Activated CD4-positive, alpha-beta T cell treated with anti-CD3 and anti-CD28 coated beads for 36 hours (primary cell): ENCODE data around the gene LARP4B. TPM values are rescaled to one million over a fixed set of nuclear protein-coding genes. Genes with fewer than 3 reads are reported as not detected.

ENCODE experiments used
- ATAC-seq: fragments of 200-7000 bp; cut with Tn5 transposase; one replicate; pipeline ENCODE4 v1.10.0; 2021; ENCODE audit warnings: mild to moderate bottlenecking, moderate library complexity
- CTCF ChIA-PET: fragments of 350-600 bp; sonication (Branson Sonifier 250); formaldehyde crosslinking; loops from one replicate; lab custom pipeline; 2021; ENCODE audit warnings: antibody characterized with exemption; lab: Charles Lee
- POLR2A ChIA-PET: fragments of 350-600 bp; sonication (Branson Sonifier 250); formaldehyde crosslinking; loops from one replicate; lab custom pipeline; 2021; ENCODE audit warnings: antibody characterized with exemption, inconsistent platforms; lab: Charles Lee
- DNase-seq: peaks from one replicate; pipeline ENCODE4 v3.0.0-alpha.2; 2020
- H3K27ac Mint-ChIP-seq: one replicate; pipeline ENCODE4 v1.8.0; 2021; ENCODE audit warnings: mixed read lengths
- H3K27me3 Mint-ChIP-seq: one replicate; pipeline ENCODE4 v1.8.0; 2021; ENCODE audit warnings: mixed read lengths
- H3K36me3 Mint-ChIP-seq: one replicate; pipeline ENCODE4 v1.8.0; 2021; ENCODE audit warnings: low read depth, mixed read lengths
- H3K4me1 Mint-ChIP-seq: one replicate; pipeline ENCODE4 v1.8.0; 2021; ENCODE audit warnings: mixed read lengths
- H3K4me3 Mint-ChIP-seq: one replicate; pipeline ENCODE4 v1.8.0; 2021; ENCODE audit warnings: mild to moderate bottlenecking, moderate library complexity, mixed read lengths
- H3K9me3 Mint-ChIP-seq: one replicate; pipeline ENCODE4 v1.8.0; 2021; ENCODE audit warnings: low read depth, mixed read lengths
- intact Hi-C, 2 experiments: fragments of 100-400 bp; cut with DNase I in 1 of 2; cut with micrococcal nuclease in 1 of 2; formaldehyde crosslinking; loops; one replicate each; pipeline versions ENCODE4 v1.14.2 to v1.15.1; 2022 to 2024; cut with DNase I, micrococcal nuclease
- total RNA-seq, 2 experiments: library from RNA; stranded (reverse); gene quantifications; one replicate each; pipeline ENCODE4 v1.2.3, GENCODE V29; 2021

The LARP4B gene
- total RNA-seq, 2 experiments from 2014 or later = 88.2 to 97.5 TPM

- Mint-ChIP-seq H3K27ac (no peak overlapping the region), H3K4me3 (no peak overlapping the region), H3K4me1 (peaks cover 4% of the 10 kb centered on the region), H3K9me3 (no peaks in the 10 kb centered on the region), H3K27me3 (peaks cover 7% of the 10 kb centered on the region), H3K36me3 (no peaks in the 10 kb centered on the region)
- intact Hi-C loops = loop anchor here in 1 of 2 experiments (2.0 kb wide), 1 partner anchor 279 kb away; no protein-coding TSS in a partner anchor
- ChIA-PET CTCF (no interaction called here), POLR2A (no interaction called here)
- ATAC-seq = no peak
- no peak for DNase-seq
Measured at GRCh38 chr10:789831-790701, 141.4 kb downstream of the LARP4B start.

DNA sequence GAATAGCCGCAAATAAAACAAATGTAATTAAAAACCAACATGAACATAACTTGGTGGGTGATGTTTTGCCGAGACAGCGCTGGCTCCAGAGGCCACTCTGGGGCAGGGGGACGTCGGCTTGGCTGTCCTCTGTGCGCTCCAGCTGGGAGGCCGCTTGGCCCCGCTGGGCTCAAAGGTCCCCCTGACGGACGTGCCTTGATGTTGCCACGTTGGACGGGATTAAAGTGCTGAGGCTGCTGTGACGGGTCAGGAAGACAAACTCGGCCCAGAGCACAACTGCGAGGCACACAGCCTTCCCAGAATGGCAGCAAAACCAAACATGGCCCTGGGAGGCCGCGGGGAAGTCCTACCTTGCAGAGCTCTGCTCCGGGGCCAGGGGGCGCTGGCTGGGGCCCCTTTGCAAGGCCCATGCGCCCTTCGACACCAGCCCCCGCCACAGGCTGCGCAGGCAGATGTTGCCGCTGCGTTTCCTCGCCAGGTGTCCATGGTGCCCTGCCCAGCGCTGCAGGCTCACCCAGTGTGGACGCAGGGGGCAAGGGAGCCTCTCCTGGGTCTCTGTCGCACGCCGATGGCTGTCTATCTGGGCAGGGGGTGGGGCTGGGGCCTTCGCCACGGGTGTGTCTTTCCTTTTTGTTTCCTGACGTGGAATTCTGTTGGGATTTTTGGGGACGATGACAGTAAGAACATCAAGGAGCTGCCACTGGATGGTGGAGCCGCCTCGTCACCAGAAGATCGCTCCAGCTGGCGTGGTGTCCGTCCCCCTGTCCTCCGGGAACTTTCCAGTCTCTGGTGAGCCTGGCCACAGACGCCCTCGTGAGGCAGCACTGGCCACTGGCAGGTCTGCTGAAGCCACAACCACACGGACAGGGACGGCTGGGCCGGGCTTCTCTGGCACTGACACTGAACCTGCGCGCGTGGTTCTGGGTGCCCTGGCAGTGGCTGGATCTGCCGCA, 142.4 kb downstream of the LARP4B start:
- peaks cover 7% of the 10 kb centered on the region for H3K27me3 Mint-ChIP-seq
- ATAC-seq = peak; percentile 57
- ChIA-PET POLR2A (no interaction called here), CTCF (interaction anchor here (0.6 to 0.8 kb wide), 2 partner anchors 243 to 276 kb away, joined by 3 read pairs; no protein-coding TSS in a partner anchor)
- no peak overlapping the region for H3K27ac Mint-ChIP-seq
- peak; percentile 73 for DNase-seq
- intact Hi-C loops = loop anchor here in 1 of 2 experiments (2.0 kb wide), 1 partner anchor 278 kb away; no protein-coding TSS in a partner anchor
- H3K4me1 Mint-ChIP-seq = peaks cover 4% of the 10 kb centered on the region
- no peaks in the 10 kb centered on the region for H3K9me3 Mint-ChIP-seq
- H3K4me3 Mint-ChIP-seq = peak overlapping the region; percentile 51
- H3K36me3 Mint-ChIP-seq = no peaks in the 10 kb centered on the region

- no peak overlapping the region for H3K4me3 Mint-ChIP-seq
- ATAC-seq (no peak), DNase-seq (no peak)
- no peak overlapping the region for H3K27ac Mint-ChIP-seq
- H3K9me3 Mint-ChIP-seq = no peaks in the 10 kb centered on the region
- H3K27me3 Mint-ChIP-seq = peaks cover 7% of the 10 kb centered on the region
- ChIA-PET POLR2A (no interaction called here), CTCF (interaction anchor here (0.6 to 0.8 kb wide), 2 partner anchors 275 to 623 kb away, joined by 3 read pairs; no protein-coding TSS in a partner anchor)
- no peaks in the 10 kb centered on the region for H3K36me3 Mint-ChIP-seq
- peaks cover 4% of the 10 kb centered on the region for H3K4me1 Mint-ChIP-seq
- intact Hi-C loops = loop anchor here in 1 of 2 experiments (2.0 kb wide), 1 partner anchor 277 kb away; no protein-coding TSS in a partner anchor
Measured at GRCh38 chr10:787933-788651, 143.4 kb downstream of the LARP4B start.

DNA sequence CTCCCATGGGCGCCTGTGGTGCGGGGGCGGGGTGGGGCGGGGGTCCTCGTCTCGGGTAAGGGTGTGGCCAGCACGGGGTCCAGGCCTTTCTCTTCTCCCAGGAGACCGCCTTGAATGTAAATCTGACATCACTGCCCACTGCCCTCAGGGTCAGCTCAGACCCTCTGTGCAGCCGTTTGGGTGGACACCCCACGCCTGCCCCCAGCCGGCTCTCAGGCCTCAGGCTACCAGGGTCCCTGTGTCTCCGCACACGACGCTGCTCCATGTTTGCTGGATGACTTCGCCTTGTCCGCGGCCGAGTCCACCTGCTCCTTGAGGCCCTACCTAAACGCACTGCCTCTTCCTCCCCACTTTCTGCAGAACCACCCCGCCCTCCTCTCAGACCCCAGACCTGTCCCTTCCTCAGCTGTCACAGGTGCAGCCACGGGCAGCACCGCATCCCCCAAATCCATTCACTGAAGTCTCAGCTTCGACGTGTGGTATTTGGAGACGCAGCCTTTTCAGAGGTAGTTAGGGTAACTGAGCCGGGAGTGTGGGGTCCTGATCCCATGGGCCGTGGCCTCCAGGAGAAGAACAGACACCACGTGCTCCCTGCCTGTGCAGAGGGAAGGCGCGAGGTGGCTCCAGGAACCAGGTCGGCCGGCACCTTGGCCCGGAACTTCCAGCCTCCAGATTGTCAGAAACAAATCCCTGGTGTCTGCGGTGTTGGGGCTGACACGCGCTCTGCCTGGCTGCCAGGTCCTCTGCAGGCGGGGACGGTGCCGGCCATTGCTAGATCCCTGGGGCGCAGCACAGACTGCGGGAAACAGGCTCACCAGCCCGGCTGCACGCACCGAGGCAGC, 144.7 kb downstream of the LARP4B start:
- no peak overlapping the region for H3K27ac Mint-ChIP-seq
- H3K4me3 Mint-ChIP-seq = no peak overlapping the region
- H3K36me3 Mint-ChIP-seq = no peaks in the 10 kb centered on the region
- ATAC-seq (no peak), DNase-seq (no peak)
- H3K27me3 Mint-ChIP-seq = peaks cover 9% of the 10 kb centered on the region
- peaks cover 4% of the 10 kb centered on the region for H3K4me1 Mint-ChIP-seq
- intact Hi-C loops = no loop called here
- ChIA-PET CTCF (no interaction called here), POLR2A (no interaction called here)
- no peaks in the 10 kb centered on the region for H3K9me3 Mint-ChIP-seq

DNA sequence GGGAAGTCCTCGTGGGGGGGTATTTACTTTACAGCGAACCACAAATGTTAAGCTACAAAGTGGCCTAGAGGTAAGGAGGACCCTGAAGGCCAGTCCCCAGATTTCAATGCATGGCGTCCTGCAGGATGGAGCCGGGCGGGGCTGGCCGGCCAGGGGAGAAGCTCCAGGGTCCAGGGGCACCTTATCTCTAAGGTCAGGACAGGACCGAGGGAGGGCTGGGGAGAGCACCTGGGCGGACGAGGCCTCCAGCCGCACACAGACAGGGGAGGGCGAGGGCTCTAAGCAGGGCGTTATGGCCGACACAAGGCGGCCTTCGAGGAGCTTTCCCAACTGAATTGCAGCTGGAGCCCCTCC, 145.7 kb downstream of the LARP4B start:
- ChIA-PET CTCF (interaction anchor here (1.1 kb wide), 1 partner anchor 83 kb away, joined by 3 read pairs; no protein-coding TSS in a partner anchor), POLR2A (no interaction called here)
- H3K4me3 Mint-ChIP-seq = no peak overlapping the region
- no peak for DNase-seq
- H3K27me3 Mint-ChIP-seq = peaks cover 14% of the 10 kb centered on the region
- peaks cover 4% of the 10 kb centered on the region for H3K4me1 Mint-ChIP-seq
- no peaks in the 10 kb centered on the region for H3K9me3 Mint-ChIP-seq
- ATAC-seq = no peak
- no peaks in the 10 kb centered on the region for H3K36me3 Mint-ChIP-seq
- intact Hi-C loops = no loop called here
- no peak overlapping the region for H3K27ac Mint-ChIP-seq

DNA sequence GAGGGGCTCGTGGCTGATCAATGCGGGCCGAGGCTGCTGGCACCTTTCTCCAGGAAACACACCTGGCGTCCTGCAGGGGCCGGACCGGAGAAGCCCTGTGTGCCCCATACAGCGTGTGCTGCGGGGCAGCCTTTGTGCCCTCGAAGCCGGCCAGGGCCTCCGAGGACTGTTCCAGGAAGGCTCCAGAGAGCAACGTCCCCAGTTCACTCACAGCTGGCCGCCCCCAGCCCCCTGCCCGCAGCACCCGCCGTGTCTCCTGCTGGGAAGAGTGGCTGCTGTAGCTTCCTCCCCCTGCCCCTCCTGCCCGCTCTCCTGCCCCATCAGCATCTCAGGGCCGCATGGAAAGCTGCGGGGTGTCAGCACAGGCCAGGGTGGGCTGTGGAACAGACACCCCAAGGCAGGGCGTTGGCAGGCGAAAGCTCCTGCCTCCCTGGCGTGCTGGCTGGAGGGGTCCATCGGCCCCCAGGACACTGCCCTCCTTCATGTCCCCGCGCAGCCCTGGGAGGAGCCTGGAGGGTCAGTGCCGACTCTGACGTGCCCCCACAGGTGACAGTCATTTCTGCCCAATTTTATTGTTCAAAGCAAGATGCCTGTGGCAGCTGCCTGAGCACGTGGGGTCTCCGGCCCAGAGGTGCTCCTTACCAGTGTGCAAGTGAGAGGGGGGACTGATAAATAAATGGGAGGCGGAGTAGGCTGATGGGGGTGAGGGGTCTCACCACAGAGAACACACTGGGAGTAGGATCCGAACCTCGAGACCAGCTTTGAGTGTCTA, 146.2 kb downstream of the LARP4B start:
- ATAC-seq = no peak
- H3K27me3 Mint-ChIP-seq = peaks cover 14% of the 10 kb centered on the region
- no peak overlapping the region for H3K27ac Mint-ChIP-seq
- CTCF ChIA-PET = interaction anchor here (0.7 to 1.1 kb wide), 3 partner anchors 9 to 119 kb away, joined by 3 to 4 read pairs (median 3); no protein-coding TSS in a partner anchor
- no peaks in the 10 kb centered on the region for H3K9me3 Mint-ChIP-seq
- no peak for DNase-seq
- intact Hi-C loops = no loop called here
- no peak overlapping the region for H3K4me3 Mint-ChIP-seq
- H3K4me1 Mint-ChIP-seq = peaks cover 4% of the 10 kb centered on the region
- H3K36me3 Mint-ChIP-seq = no peaks in the 10 kb centered on the region
- POLR2A ChIA-PET = no interaction called here

- ATAC-seq (peak; percentile 95), DNase-seq (peak; percentile 89)
- Mint-ChIP-seq H3K9me3 (no peaks in the 10 kb centered on the region), H3K4me3 (no peak overlapping the region), H3K27ac (no peak overlapping the region), H3K4me1 (peaks cover 4% of the 10 kb centered on the region), H3K36me3 (no peaks in the 10 kb centered on the region), H3K27me3 (peaks cover 14% of the 10 kb centered on the region)
- CTCF ChIA-PET = interaction anchor here (0.7 to 1.1 kb wide), 4 partner anchors 10 to 137 kb away, joined by 3 to 4 read pairs (median 3); no protein-coding TSS in a partner anchor
- intact Hi-C loops = loop anchor here (1.0 to 5.0 kb wide), 2 partner anchors 147 to 272 kb away; partner anchors contain the start of gene LARP4B (in 1 of the 2)
- POLR2A ChIA-PET = no interaction called here
Measured at GRCh38 chr10:784403-785088, 147.0 kb downstream of the LARP4B start.

DNA sequence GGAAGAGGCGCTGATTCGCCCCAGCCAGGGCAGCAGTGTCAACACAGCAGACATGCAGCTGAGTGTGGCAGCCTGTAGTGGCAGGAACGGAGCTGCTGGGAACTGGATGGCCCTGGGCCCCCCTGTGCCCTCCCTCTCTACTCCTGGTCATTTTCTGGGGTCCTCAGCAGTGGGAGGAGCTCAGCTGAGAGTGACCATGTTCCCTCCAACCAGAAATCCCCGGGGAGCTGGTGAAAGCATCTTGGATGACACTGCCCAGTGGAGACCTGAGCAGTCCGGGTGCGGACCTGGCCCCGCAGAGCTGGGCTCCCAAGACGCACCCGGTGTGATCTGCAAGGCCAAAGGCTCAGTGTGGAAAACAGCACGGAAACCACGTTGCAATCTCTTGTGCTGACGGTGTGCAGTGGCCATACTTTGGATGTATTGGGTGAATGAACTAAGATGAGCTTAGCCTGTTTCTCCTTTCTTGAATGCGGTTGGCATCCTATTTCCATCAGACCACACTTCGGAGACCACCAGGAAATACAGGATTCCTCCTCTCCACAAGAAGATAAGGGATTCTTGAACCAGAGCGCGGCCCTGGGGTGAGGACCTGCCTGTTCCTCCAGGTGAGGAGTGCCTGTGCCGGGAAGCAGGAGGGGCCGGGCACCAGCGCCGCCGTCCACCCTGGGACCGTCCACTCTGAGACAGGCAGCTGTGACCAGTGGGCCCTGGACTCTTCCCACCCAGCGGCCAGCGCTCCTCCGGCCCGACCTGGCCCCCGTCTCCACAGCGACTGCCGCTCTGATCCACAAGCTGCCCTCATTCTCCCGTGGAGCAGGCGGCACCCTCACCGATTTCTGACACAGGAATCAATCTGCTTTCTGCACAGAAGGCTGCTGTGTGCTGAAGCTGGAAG, 148.5 kb downstream of the LARP4B start:
- H3K9me3 Mint-ChIP-seq = no peaks in the 10 kb centered on the region
- no peak for ATAC-seq
- no peaks in the 10 kb centered on the region for H3K36me3 Mint-ChIP-seq
- intact Hi-C loops = loop anchor here in 1 of 2 experiments (5.0 kb wide), 1 partner anchor 271 kb away; no protein-coding TSS in a partner anchor
- H3K4me1 Mint-ChIP-seq = no peaks in the 10 kb centered on the region
- POLR2A ChIA-PET = no interaction called here
- H3K27ac Mint-ChIP-seq = no peak overlapping the region
- H3K27me3 Mint-ChIP-seq = peaks cover 14% of the 10 kb centered on the region
- CTCF ChIA-PET = no interaction called here
- DNase-seq = no peak
- H3K4me3 Mint-ChIP-seq = no peak overlapping the region
